ENCODE data around the gene ALG8. TPM values are rescaled to one million over a fixed set of nuclear protein-coding genes. Genes with fewer than 3 reads are reported as not detected.

The ALG8 gene
- total RNA-seq, 6 donors from 2014 or later = 5.2 to 31.4 (median 23.0) TPM

DNA sequence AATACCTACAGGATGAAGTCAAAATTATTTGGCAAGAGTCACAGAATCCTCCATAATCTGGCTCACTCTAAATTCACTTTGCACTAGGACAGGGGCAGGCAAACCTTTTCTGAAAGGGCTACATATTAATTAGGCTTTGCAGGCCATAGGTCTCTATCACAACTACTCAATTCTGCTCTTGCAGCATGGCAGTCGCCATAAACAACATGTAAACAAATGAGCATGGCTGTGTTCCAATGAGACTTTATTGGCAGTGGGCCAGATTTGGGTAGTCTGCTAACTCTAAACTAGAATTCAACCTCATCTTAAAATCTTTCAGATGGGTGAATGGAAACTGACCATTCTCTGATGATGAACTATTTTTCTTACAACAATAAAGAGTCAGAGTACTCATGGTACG lies 70.0 kb downstream of the ALG8 start:
- ATAC-seq (ENCODE audit: low FRiP score in 2 of 2) = no peak
- H3K4me3 ChIP-seq = no peak overlapping the region
- no peaks in the 10 kb centered on the region for H3K27me3 ChIP-seq
- DNase-seq = no peak
- no peaks in the 10 kb centered on the region for H3K9me3 ChIP-seq
- H3K27ac ChIP-seq = no peak overlapping the region
- peaks cover 10 to 35% (median 28%) of the 10 kb centered on the region in 4 donors for H3K36me3 ChIP-seq
- TF ChIP-seq POLR2AphosphoS5 (IDR thresholded peaks at IDR 0.05) (no peak), EP300 (IDR thresholded peaks at IDR 0.05) (no peak), POLR2A (IDR thresholded peaks at IDR 0.05) (no peak)
- TF ChIP-seq, protein P1, sequence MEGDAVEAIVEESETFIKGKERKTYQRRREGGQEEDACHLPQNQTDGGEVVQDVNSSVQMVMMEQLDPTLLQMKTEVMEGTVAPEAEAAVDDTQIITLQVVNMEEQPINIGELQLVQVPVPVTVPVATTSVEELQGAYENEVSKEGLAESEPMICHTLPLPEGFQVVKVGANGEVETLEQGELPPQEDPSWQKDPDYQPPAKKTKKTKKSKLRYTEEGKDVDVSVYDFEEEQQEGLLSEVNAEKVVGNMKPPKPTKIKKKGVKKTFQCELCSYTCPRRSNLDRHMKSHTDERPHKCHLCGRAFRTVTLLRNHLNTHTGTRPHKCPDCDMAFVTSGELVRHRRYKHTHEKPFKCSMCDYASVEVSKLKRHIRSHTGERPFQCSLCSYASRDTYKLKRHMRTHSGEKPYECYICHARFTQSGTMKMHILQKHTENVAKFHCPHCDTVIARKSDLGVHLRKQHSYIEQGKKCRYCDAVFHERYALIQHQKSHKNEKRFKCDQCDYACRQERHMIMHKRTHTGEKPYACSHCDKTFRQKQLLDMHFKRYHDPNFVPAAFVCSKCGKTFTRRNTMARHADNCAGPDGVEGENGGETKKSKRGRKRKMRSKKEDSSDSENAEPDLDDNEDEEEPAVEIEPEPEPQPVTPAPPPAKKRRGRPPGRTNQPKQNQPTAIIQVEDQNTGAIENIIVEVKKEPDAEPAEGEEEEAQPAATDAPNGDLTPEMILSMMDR (IDR thresholded peaks at IDR 0.05) = no peak
- H3K4me1 ChIP-seq = peaks cover 0 to 4% (median 0%) of the 10 kb centered on the region in 4 donors
- 50 to 59% methylated on average over 2 of the region's 2 CpGs for WGBS, 2 donors

DNA sequence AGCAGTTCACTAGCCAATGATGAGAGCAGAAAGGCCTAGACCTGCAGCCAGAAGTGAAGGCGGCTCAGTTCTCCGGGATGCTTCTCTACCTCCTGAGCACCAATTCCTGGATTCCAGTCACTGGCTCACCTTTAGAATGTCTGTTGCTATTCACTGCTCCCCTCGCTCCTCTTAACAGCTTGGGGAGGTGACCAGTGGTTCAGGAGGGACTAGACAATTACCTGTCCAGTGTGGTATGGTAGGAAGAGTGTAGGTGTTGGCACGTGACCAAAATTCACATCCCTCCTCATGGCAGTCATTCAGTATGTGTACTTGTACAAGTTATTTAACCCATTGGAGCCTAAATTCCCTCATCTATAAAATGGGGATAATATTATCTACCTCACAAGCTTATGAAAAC lies 71.7 kb downstream of the ALG8 start:
- Histone ChIP-seq H3K9me3 (no peaks in the 10 kb centered on the region), H3K4me3 (no peak overlapping the region), H3K36me3 (peaks cover 10 to 35% (median 28%) of the 10 kb centered on the region in 4 donors), H3K27ac (no peak overlapping the region), H3K4me1 (peaks cover 0 to 4% (median 0%) of the 10 kb centered on the region in 4 donors), H3K27me3 (no peaks in the 10 kb centered on the region)
- WGBS, 2 donors = 96% methylated on average over 4 of the region's 4 CpGs
- TF ChIP-seq EP300 (IDR thresholded peaks at IDR 0.05) (no peak), POLR2AphosphoS5 (IDR thresholded peaks at IDR 0.05) (no peak), POLR2A (IDR thresholded peaks at IDR 0.05) (no peak)
- TF ChIP-seq, protein P1 (IDR thresholded peaks at IDR 0.05) = no peak
- DNase-seq = no peak
- no peak for ATAC-seq (ENCODE audit: low FRiP score in 2 of 2)

DNA sequence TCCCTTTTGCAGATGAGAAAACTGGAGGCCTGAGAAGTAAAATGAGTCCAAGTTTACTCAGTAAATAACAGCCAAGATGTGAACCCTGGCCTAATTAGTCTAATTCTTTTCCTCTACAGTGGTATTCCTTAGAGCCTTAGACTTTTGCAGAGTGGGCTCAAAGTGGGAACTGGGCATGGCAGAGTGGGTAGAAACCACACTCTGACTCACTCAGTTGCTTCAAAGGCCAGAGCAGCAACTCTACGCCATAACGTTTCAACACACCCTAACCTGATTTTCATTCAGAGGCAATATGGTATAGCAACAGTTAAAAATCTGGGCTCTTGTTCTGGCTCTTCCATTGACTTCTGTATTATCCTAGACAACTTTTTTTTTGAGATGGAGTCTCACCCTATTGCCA lies 73.0 kb downstream of the ALG8 start:
- Histone ChIP-seq H3K4me1 (peaks cover 0 to 4% (median 0%) of the 10 kb centered on the region in 4 donors), H3K27me3 (no peaks in the 10 kb centered on the region)
- 77 to 78% methylated on average over 2 of the region's 2 CpGs for WGBS, 2 donors

DNA sequence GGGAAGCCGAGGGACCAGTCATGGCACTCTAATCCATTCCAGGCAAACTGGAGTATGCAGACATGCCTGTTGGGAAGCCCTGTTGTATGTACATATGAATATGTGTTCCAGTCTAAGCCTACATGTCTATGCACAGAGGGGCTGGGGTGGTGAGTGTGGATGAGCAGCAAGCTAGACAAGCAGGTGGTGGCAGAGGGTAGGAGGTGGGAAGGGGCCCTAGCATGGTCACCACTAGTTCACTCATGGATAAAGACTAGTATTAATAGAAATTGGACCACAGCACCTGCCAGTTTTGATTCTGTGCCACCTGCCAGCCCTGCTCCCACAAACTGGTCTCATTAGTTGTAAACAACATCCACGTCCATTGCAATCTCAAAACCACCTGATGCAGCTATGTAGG lies 74.2 kb downstream of the ALG8 start:
- no peak overlapping the region for H3K27ac ChIP-seq
- TF ChIP-seq, protein P1 (IDR thresholded peaks at IDR 0.05) = no peak
- TF ChIP-seq EP300 (IDR thresholded peaks at IDR 0.05) (no peak), POLR2A (IDR thresholded peaks at IDR 0.05) (no peak), POLR2AphosphoS5 (IDR thresholded peaks at IDR 0.05) (no peak)
- no peak overlapping the region for H3K4me3 ChIP-seq
- H3K4me1 ChIP-seq = peaks cover 0 to 9% (median 2%) of the 10 kb centered on the region in 4 donors
- WGBS, 2 donors = 75 to 95% methylated on average over 2 of the region's 2 CpGs
- peaks cover 10 to 20% (median 16%) of the 10 kb centered on the region in 4 donors for H3K36me3 ChIP-seq
- H3K9me3 ChIP-seq = no peaks in the 10 kb centered on the region
- ATAC-seq (ENCODE audit: low FRiP score in 2 of 2) = no peak
- no peak for DNase-seq
- no peaks in the 10 kb centered on the region for H3K27me3 ChIP-seq

More for the DNA sequence above, 73.0 kb downstream of the ALG8 start:
- TF ChIP-seq EP300 (IDR thresholded peaks at IDR 0.05) (no peak), POLR2A (IDR thresholded peaks at IDR 0.05) (no peak), POLR2AphosphoS5 (IDR thresholded peaks at IDR 0.05) (no peak)
- TF ChIP-seq, protein P1 (IDR thresholded peaks at IDR 0.05) = no peak
- DNase-seq (no peak), ATAC-seq (ENCODE audit: low FRiP score in 2 of 2) (no peak)
- Histone ChIP-seq H3K27ac (no peak overlapping the region), H3K9me3 (no peaks in the 10 kb centered on the region), H3K36me3 (peaks cover 10 to 31% (median 20%) of the 10 kb centered on the region in 4 donors), H3K4me3 (no peak overlapping the region)
